ENCODE data around the gene TCERG1.

TCERG1 gene

GRCh38 chr5:146457431-146457830 is 10.3 kb downstream of the TCERG1 start:
- Histone ChIP-seq H3K4me3 (replicated peaks; ENCODE audit: low read depth, low read length) (no peak overlapping the region), H3K36me3 (ENCODE audit: control insufficient read depth, insufficient read depth, low read length) (peaks cover 11% of the 10 kb centered on the region), H3K27me3 (replicated peaks; ENCODE audit: control insufficient read depth, insufficient read depth, low read length) (no peaks in the 10 kb centered on the region)
- no peak for DNase-seq (ENCODE audit: extremely low read depth, insufficient read length)
- TF ChIP-seq, protein P1, sequence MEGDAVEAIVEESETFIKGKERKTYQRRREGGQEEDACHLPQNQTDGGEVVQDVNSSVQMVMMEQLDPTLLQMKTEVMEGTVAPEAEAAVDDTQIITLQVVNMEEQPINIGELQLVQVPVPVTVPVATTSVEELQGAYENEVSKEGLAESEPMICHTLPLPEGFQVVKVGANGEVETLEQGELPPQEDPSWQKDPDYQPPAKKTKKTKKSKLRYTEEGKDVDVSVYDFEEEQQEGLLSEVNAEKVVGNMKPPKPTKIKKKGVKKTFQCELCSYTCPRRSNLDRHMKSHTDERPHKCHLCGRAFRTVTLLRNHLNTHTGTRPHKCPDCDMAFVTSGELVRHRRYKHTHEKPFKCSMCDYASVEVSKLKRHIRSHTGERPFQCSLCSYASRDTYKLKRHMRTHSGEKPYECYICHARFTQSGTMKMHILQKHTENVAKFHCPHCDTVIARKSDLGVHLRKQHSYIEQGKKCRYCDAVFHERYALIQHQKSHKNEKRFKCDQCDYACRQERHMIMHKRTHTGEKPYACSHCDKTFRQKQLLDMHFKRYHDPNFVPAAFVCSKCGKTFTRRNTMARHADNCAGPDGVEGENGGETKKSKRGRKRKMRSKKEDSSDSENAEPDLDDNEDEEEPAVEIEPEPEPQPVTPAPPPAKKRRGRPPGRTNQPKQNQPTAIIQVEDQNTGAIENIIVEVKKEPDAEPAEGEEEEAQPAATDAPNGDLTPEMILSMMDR (IDR thresholded peaks at IDR 0.05; ENCODE audit: insufficient read depth, low read length, poor library complexity, severe bottlenecking) = no peak

GRCh38 chr5:146458894-146459293 is 11.8 kb downstream of the TCERG1 start:
- Histone ChIP-seq H3K27me3 (replicated peaks; ENCODE audit: control insufficient read depth, insufficient read depth, low read length) (no peaks in the 10 kb centered on the region), H3K36me3 (ENCODE audit: control insufficient read depth, insufficient read depth, low read length) (peaks cover 11% of the 10 kb centered on the region)

DNA sequence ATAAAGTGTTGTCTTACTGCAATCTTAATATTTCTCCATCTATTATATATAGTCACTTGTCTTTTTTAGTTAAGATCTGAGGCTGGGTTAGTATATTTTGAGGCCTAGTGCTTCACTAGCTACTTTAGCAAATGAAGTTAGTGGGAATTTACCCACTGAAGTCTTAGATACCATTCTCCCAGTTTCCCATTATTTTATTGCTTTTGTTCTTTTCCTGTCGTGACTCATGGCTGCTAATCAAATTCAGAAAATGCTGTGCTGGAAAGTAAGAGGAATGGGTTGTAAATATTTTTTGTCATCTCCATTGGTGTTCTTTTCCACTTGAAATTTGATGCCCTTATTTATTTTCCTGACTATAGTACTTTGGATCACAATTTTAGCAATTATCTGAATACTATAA is 14.2 kb downstream of the TCERG1 start:
- Histone ChIP-seq H3K27me3 (replicated peaks; ENCODE audit: control insufficient read depth, insufficient read depth, low read length) (no peaks in the 10 kb centered on the region), H3K36me3 (ENCODE audit: control insufficient read depth, insufficient read depth, low read length) (peaks cover 12% of the 10 kb centered on the region), H3K4me3 (replicated peaks; ENCODE audit: low read depth, low read length) (no peak overlapping the region)
- no peak for DNase-seq (ENCODE audit: extremely low read depth, insufficient read length)
- TF ChIP-seq, protein P1 (IDR thresholded peaks at IDR 0.05; ENCODE audit: insufficient read depth, low read length, poor library complexity, severe bottlenecking) = no peak

More at GRCh38 chr5:146458894-146459293, 11.8 kb downstream of the TCERG1 start:
- H3K4me3 ChIP-seq (replicated peaks; ENCODE audit: low read depth, low read length) = no peak overlapping the region
- TF ChIP-seq, protein P1 (IDR thresholded peaks at IDR 0.05; ENCODE audit: insufficient read depth, low read length, poor library complexity, severe bottlenecking) = no peak
- no peak for DNase-seq (ENCODE audit: extremely low read depth, insufficient read length)

DNA sequence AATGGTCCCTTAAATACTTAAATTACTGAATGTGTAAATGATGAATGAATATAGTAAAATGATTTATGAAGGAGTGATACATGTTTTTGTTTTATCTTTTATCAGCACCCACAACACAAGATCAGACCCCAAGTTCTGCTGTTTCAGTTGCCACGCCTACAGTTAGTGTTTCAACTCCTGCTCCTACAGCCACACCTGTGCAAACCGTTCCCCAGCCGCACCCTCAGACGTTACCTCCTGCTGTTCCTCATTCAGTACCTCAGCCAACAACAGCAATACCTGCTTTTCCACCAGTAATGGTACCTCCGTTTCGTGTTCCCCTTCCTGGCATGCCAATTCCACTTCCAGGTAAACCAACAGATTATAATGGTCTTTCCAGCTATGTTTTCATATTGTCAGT is 16.3 kb downstream of the TCERG1 start:
- Histone ChIP-seq H3K4me3 (replicated peaks; ENCODE audit: low read depth, low read length) (no peak overlapping the region), H3K27me3 (replicated peaks; ENCODE audit: control insufficient read depth, insufficient read depth, low read length) (no peaks in the 10 kb centered on the region), H3K36me3 (ENCODE audit: control insufficient read depth, insufficient read depth, low read length) (peaks cover 11% of the 10 kb centered on the region)
- no peak for DNase-seq (ENCODE audit: extremely low read depth, insufficient read length)
- TF ChIP-seq, protein P1 (IDR thresholded peaks at IDR 0.05; ENCODE audit: insufficient read depth, low read length, poor library complexity, severe bottlenecking) = no peak

DNA sequence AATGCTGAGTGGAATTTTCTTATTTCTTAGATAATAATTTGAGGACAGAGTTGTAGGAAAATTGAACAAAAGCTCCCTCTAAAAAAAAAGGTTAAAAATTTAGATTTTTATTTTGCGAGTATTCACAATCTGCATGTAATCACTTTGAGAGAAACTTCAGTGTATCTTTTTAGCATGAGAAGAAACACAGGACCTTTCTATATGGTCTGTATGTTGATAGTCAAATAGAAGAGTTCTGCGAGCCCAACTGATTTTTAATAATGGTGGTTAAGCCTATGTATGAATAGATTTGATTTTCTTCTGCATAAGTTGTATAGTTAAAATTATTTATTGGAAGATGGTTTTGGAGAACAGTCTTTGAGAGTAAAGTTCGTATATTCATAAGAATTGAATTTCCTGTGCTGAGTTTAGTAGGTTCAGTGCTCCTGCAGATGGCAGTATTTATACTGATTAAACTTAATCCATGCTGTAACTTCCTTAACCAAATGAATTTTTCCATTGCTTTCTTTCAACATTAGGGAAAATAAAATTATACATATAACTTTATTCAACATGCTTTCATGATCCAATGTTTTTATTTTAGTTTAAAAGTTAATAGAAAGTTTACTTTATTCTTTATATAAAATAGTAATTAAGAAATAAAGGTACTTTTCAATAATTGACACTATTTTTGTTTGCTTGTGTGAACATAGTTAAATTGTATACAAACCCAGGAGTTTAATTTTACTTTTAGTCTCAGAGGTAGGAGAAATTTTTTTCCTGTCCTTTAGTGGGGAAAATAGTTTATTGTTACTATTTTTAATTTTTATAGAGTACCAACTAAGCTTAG is 19.6 kb downstream of the TCERG1 start:
- Histone ChIP-seq H3K27me3 (replicated peaks; ENCODE audit: control insufficient read depth, insufficient read depth, low read length) (no peaks in the 10 kb centered on the region), H3K4me3 (replicated peaks; ENCODE audit: low read depth, low read length) (no peak overlapping the region), H3K36me3 (ENCODE audit: control insufficient read depth, insufficient read depth, low read length) (peaks cover 8% of the 10 kb centered on the region)
- no peak for DNase-seq (ENCODE audit: extremely low read depth, insufficient read length)
- TF ChIP-seq, protein P1 (IDR thresholded peaks at IDR 0.05; ENCODE audit: insufficient read depth, low read length, poor library complexity, severe bottlenecking) = peak; percentile 41

Measured in GM06990 (cell line).